Left colon (tissue), 2 donors: ENCODE measurements around the gene SPRED2. TPM values are rescaled to one million over a fixed set of nuclear protein-coding genes. Genes with fewer than 3 reads are reported as not detected.
A peak's percentile ranks its signal among the peaks of the same experiment; 100 is the strongest.
"Not testable (repeated sequence)": the region's sequence is repeated elsewhere in the genome, so short reads cannot be mapped to it uniquely, and the experiment has no call there.

Experiments
- ATAC-seq: fragments of 200-7000 bp; cut with Tn5 transposase; one replicate; pipeline ENCODE4 v1.9.1; 2020; ENCODE audit warnings: mild to moderate bottlenecking, moderate library complexity
- DNase-seq, 2 donors: peaks; one replicate each; pipeline ENCODE4 v3.0.0-alpha.2; 2020
- intact Hi-C, 2 donors: fragments of 100-400 bp; cut with DNase I in 1 of 2; cut with micrococcal nuclease in 1 of 2; formaldehyde crosslinking; loops; one replicate each; pipeline versions ENCODE4 v1.11.2 to v1.14.0; 2022; cut with DNase I, micrococcal nuclease
- total RNA-seq, 2 donors: library from RNA; stranded (reverse); fragmentation: NEBNext Ultra II Directional; extraction: Animal tissue kit (Norgen Biotek cat#: 25700); gene quantifications; one replicate each; pipeline ENCODE4 v1.2.1, GENCODE V29; 2021
- donor health status: DM: no; HTN: no; CAD: no.
- donor health status: DM: yes; HTN: yes; CAD: no.

SPRED2 gene
- total RNA-seq, 2 donors from 2014 or later = 41.5 to 57.0 TPM

GRCh38 chr2:65334714-65335113 is 97.7 kb downstream of the SPRED2 start:
- DNase-seq (no peak), ATAC-seq (no peak)
- intact Hi-C loops = no loop called here

DNA sequence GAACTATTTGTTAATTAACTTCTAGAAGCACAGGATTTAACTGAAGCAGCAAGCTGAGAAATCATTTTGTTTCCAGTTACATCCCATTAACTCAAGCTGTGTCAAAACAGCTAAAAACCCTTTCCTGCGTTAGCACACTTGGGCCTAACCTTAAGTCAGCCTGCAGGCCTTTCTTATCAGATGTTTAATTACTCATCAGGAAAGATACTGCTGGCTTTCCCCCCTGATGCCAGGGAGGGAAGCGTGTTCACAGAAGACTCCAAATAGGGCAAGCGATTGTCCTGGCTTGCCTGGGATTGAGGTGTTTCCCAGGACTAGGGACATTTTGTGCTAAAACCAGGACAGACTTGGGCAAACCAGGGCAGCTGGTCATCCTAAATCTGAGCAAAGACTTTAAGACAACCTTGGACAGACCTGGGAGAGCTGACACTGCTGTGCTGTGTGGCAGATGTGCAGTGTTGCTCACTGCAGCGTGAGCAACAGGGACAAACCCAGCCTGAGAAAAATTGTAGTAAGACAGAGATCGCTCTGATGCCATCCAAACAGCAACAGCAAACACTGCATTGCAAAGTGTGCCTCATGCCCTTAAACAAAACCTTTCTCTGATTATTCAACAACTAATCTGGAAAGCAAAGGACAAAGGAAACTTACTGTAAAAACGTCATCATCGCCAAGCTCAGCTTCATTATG is 100.9 kb downstream of the SPRED2 start:
- intact Hi-C loops = no loop called here
- ATAC-seq (no peak), DNase-seq (no peak)

DNA sequence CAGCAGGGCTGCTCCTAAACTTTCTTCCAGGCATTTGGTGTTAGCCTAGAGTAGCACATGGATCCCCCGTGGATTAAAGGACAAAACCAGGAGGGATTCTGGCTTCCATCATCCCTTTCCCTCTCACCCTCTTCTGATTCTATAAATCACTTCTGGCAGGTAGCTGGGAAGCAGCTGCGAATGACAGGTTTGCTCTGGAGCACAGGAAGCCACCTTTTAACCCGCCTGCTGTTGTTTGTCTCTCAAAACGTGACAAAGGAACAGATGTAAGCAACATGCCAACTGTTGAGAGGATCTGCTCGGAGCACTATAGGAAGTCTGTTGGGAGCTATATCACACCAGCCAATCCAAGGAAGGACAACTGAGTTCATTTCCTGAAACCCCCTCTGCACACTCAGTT is 102.9 kb downstream of the SPRED2 start:
- DNase-seq (no peak), ATAC-seq (no peak)
- intact Hi-C loops = no loop called here

DNA sequence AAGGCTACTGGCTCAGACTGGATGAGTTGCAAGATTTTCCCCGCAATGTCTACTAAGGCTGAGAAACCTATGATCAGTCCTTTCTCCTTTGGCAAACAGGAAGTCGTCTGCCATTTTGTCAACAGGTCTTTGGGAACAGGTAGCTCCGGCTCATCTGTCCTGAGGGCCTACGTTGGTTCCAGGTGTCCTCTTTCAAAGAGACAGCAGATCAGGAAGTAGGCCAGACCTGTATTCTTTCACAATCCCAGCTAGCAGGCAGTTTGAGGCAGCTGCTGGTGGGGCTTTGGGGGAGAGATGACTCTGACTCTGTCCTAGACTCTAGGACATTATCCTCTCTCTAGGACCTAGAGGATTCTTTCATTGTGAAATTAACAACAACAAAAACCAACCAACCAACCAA is 106.1 kb downstream of the SPRED2 start:
- DNase-seq = no peak

GRCh38 chr2:65325066-65325465 is 107.3 kb downstream of the SPRED2 start:
- intact Hi-C loops = no loop called here
- ATAC-seq (no peak), DNase-seq (no peak)

More for the DNA sequence above, 106.1 kb downstream of the SPRED2 start:
- no peak for ATAC-seq
- intact Hi-C loops = no loop called here

GRCh38 chr2:65320946-65321345 is 111.5 kb downstream of the SPRED2 start:
- intact Hi-C loops = no loop called here
- no peak for ATAC-seq

GRCh38 chr2:65320042-65320725 is 112.2 kb downstream of the SPRED2 start:
- intact Hi-C loops = no loop called here
- ATAC-seq (peak; percentile 95), DNase-seq (no peak)

More at GRCh38 chr2:65320946-65321345, 111.5 kb downstream of the SPRED2 start:
- DNase-seq = no peak

GRCh38 chr2:65319674-65320041 is 112.7 kb downstream of the SPRED2 start:
- intact Hi-C loops = no loop called here
- no peak for DNase-seq
- ATAC-seq = no peak

GRCh38 chr2:65319072-65319673 is 113.2 kb downstream of the SPRED2 start:
- intact Hi-C loops = no loop called here
- DNase-seq = no peak
- no peak for ATAC-seq

DNA sequence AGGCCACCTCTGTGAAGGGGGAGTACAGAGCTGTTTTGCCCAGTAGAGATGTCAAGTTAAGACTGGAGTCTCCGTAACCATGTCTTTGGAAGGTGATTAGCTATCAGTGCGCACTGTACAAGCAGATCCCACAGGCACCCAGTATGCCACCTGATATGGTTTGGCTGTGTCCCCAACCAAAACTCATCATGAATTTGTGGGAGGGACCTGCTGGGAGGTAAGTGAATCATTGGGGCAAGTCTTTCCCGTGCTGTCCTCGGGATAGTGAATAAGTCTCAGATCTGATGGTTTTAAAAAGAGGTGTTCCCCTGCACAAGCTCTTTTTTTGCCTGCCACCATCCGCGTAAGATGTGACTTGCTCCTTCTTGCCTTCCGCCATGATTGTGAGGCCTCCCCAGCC is 114.6 kb downstream of the SPRED2 start:
- DNase-seq (no peak), ATAC-seq (no peak)
- intact Hi-C loops = no loop called here

DNA sequence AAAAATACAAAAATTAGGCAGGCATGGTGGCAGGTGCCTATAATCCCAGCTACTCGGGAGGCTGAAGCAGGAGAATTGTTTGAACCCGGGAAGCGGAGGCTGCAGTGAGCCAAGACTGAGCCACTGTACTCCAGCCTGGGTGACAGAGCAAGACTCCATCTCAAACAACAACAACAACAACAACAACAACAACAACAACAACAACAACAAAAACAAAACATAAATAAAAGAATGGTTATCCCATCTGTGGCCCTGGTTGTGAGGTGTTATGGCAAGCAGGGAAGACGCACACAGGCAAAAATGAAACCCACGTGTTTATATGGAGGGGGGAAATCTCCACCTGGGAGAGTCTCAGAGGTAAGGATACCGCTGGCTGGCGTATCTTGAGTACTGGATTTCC is 115.0 kb downstream of the SPRED2 start:
- ATAC-seq, DNase-seq, intact Hi-C loops: not testable (repeated sequence)

GRCh38 chr2:65316072-65316471 is 116.3 kb downstream of the SPRED2 start:
- intact Hi-C loops = no loop called here
- no peak for ATAC-seq
- no peak for DNase-seq

DNA sequence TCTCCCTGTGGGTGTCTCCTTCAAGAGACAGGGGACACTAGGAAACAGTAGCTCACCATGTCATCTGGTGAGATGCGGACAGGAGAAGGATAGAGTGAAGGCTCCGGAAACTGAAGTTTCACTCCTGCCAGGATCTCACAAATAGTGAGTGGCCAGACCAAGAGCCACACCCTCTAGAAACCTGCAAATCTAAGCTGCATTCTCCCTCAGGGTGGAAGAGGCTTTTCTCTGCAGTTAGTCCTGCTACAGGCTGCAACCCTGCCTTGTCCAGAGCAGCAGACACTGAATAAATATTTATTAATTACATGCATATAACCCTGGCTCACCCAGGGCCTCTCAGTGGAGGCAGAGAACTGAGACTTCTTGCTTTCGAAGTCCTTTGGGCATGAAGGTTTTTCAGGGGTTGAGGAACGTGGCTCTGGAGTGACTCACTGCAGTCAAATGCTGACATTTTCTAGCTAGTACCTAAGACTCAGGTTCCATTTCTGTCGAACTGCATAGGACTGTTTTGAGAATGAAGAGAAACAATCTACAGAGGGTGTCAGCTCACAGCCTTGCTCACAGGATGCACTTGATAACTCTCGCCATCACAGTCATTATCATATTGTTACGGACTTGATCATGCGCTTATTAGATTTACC is 117.5 kb downstream of the SPRED2 start:
- no peak for DNase-seq
- ATAC-seq = no peak
- intact Hi-C loops = no loop called here

GRCh38 chr2:65313954-65314256 is 118.5 kb downstream of the SPRED2 start:
- intact Hi-C loops = no loop called here
- DNase-seq = no peak
- ATAC-seq = no peak

DNA sequence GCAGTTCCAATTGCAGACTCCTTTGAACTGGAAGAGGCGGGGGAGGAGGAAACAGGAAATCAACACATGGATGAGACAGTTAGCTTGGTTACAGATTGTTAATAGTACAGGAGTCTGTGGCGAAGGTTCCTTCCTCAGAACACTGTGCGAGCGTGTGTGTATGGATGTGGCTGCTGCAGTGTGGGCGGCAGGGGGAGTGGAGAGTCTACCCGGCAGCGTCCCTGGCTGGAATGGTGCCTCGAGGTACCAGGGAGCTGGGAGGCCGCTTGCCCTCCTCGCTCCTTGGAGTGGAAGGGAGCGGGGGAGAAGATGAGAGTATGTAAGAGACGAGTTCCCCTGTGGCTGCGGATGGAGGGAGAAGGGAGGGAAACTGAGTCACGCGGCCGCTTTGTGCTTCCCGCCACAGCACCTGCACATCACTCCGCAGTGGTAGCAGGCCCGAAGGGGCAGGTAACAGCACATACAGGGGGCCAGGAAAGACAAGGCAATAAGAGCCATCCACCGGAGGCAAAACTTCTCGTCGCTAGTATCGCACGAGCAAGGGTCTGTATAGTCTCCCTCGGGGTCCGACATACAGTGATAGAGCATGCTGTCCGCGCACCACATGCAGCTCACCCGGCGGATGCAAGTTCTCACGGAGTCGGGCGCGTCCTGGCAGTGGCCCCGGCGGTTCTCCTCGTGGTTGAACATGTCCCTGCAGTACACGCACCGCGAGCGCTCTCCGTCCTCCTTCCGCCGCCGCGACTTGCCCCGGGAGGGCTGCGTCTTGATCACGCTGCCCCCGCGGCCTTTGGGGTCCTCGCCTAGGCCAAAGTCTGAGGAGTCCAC is 119.1 kb downstream of the SPRED2 start:
- intact Hi-C loops = no loop called here
- ATAC-seq = no peak
- DNase-seq = no peak

DNA sequence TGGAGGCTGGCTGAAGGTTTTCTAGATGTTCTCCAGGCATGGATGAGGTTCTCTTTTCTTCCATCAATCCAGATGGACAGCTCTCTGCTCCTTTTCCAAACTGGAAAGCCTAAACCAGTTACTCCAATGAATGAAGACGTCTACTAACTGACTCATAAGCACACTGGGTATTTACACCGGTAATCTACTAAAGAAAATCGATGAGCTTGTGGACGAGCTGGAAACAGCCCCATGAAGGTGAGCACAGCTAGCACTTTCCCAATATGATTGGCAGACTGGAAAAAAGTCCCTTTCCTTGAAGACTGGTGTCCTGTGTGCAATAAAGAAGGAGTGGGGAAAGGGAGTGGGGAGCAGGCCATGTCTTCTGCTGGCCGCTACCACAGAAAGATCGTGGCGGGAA is 120.8 kb downstream of the SPRED2 start:
- intact Hi-C loops = no loop called here
- ATAC-seq = no peak
- no peak for DNase-seq

DNA sequence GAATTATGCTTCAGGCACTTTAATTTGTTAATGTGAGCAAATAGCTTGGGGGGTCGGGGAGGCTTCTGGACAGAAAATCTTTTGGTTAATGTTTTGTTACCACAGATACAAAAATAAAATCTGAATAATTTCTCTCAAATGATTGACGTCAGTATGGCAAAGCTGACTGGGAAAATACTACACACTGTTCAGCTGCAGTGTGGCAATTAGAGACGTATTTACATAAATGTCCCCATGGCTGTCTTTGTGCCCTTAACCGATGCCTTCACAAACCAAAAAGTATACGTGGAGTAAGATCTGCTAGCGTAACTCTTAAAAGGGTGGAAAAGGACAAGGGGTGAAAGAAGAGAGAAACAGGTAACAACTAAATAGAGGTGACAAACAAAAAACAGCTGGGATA is 121.3 kb downstream of the SPRED2 start:
- ATAC-seq = no peak
- DNase-seq = no peak
- intact Hi-C loops = no loop called here

GRCh38 chr2:65309699-65310098 is 122.7 kb downstream of the SPRED2 start:
- DNase-seq = no peak
- intact Hi-C loops = no loop called here
- ATAC-seq = no peak

- intact Hi-C loops = no loop called here
- no peak for ATAC-seq
Observed at GRCh38 chr2:65305934-65306333, 126.5 kb downstream of the SPRED2 start.

More at GRCh38 chr2:65305934-65306333, 126.5 kb downstream of the SPRED2 start:
- no peak for DNase-seq
